ENCODE results near the gene MYO1F.
"Not testable (repeated sequence)": the region's sequence is repeated elsewhere in the genome, so short reads cannot be mapped to it uniquely, and the experiment has no call there.

The MYO1F gene

GRCh38 chr19:8577247-8577646 lies at the start of gene MYO1F:
MYO1F (minus strand) TSS chr19:8577442; CDS start chr19:8577309, 133 bp downstream.
- no peak for DNase-seq

DNA sequence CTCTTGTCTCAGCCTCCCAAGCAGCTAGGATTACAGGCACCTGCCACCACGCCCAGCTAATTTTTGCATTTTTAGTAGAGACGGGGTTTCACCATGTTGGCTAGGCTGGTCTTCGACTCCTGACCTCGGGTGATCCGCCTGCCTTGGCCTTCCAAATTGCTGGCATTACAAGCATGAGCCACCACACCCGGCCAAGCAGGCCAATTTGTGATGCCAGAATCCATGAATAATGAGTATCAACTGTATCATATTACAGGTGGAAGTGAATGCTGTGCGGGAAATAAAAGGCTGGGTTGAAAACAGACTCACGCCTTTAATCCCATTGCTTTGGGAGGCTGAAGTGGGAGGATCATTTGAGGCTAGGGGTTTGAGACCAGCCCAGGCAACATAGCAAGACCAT lies 49.6 kb upstream of the MYO1F start:
- DNase-seq: no peak

GRCh38 chr19:8622886-8623285 lies 45.6 kb upstream of the MYO1F start:
- not testable (repeated sequence) for DNase-seq

- DNase-seq: no peak
Measured at GRCh38 chr19:8618751-8619150, 41.5 kb upstream of the MYO1F start.

- DNase-seq: no peak
Measured at GRCh38 chr19:8617984-8618383, 40.7 kb upstream of the MYO1F start.

GRCh38 chr19:8617325-8617724 lies 40.1 kb upstream of the MYO1F start:
- DNase-seq: not testable (repeated sequence)

- no peak for DNase-seq
Measured at GRCh38 chr19:8616861-8617260, 39.6 kb upstream of the MYO1F start.

- DNase-seq: peak; percentile 25 to 67 (median 50)
Measured at GRCh38 chr19:8615813-8616596, 38.8 kb upstream of the MYO1F start.

DNA sequence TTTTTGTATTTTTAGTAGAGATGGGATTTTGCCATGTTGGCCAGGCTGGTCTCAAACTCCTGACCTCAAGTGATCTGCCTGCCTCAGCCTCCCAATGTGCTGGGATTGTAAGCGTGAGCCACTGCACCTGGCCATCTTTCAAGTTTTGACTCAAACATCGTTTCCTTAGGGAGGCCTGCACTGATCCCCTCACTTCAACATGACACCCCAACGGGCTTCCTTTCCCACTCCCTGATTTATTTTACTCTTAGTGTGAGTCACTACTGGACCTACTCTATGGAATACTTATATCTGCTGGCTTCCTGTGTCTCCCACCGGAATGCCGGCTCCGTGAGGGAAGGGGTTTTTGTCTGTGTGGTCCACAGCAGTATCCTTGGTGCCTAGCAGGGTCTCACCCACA lies 37.8 kb upstream of the MYO1F start:
- DNase-seq: no peak

DNA sequence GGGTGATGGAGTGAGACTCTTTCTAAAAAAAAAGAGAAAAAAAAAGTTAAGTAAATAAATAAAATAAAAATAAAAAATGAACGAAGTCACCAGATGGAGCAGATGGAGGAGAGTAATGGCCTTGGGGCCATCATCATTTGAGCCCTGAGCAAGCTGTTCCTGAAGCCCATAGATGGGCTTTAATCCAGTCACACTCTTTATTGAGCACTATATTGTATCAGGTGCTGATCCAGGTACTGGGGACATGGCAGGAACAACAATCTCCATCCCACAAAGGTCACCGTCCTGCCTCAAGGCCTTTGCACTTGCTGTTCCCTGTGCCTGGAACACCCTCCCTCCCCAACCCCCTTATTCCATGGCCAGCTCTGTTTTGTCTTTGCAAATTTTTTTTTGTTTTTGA lies 37.2 kb upstream of the MYO1F start:
- no peak for DNase-seq

DNA sequence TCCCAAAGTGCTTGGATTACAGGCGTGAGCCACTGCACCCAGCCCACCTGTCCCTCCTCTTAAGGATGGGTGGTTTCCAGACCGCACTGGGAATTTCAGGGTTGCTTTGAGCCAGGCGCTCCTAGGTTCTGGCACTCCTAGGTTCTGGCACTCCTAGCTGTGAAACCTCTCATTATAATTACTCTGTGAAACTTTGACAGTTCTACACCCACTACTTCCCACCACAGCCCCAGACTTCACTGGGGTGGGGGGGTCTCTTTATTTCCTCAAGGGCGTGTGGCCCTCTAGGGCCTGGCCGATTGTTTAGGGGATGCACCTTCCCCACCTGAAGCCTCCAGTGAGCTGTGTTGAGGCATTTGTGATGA lies 35.5 kb upstream of the MYO1F start:
- no peak for DNase-seq

- DNase-seq: no peak
Measured at GRCh38 chr19:8611877-8612806, 34.9 kb upstream of the MYO1F start.

DNA sequence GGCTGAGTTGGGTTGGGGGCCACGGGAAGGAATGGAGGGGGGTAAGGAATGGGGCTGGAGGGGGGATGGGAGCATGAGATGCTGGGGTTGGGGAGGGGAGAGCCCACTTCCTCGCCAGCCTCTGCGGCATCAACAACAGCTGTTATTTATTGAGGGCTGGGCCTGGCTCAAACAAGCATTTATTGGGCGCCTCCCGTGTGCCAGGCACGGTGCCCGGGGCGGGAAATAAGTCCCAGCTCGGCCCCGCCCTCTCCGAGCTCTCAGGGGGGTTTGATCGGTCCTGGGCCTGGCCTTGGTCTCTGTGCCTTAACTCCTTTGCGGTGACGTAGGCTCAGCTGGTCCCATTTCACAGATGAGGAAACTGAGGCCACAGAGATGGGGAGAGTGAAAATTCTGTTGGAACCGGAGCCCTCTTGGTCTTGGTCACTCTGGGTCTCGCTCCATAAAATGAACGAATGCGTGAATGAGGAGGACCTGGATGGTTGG lies 34.2 kb upstream of the MYO1F start:
- no peak for DNase-seq

- no peak for DNase-seq
Measured at GRCh38 chr19:8610936-8611300, 33.7 kb upstream of the MYO1F start.

DNA sequence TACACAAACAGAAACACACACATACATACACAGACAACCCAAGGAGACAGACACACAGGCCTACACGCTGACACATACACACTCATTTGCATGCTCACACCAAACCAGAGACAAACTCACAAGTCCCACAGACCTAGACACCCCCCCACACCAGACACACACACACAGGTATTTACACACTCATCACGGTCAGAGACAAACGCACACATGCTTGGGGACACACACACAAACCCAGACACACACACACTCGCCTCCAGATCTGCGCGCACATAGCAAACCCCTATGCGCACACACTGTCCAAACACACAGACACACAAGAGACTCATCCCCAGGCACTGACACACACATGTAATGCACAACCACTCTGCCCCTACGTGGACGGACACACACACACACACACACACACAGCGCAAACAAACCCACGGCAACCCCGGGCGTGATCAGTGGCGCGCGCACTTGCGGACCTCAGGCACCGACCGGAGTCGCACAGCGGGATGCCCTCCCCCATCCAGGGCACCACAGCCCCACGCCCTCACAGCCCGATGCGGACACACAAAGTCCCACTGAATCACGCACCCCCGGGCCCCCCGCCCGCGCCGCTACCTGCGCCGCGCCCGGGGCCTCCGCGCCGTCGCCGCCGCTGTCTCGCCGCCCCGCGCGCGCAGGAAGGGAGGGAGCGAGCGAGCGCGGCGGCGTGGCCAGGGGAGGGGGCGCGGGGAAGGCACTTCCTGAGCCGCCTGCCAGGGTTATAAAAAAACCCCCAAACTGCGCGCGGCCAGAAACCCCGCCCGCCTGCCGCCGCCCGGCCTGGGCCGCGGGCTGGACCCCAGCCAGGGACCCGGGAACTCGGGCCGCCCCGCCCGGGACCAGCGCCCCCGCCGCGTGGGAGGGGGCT lies 33.0 kb upstream of the MYO1F start, which contains the start of gene ADAMTS10:
TSS of gene ADAMTS10 (minus strand) at position 675 of the 895 bp plus-strand sequence. CDS start 5,005 bp downstream, outside the sequence.
- peak; percentile 18 to 65 (median 45) for DNase-seq

GRCh38 chr19:8609279-8610040 lies 32.2 kb upstream of the MYO1F start:
- peak in 1 of 6 experiments; percentile 32 for DNase-seq

- no peak for DNase-seq
Measured at GRCh38 chr19:8608941-8609278, 31.7 kb upstream of the MYO1F start.

DNA sequence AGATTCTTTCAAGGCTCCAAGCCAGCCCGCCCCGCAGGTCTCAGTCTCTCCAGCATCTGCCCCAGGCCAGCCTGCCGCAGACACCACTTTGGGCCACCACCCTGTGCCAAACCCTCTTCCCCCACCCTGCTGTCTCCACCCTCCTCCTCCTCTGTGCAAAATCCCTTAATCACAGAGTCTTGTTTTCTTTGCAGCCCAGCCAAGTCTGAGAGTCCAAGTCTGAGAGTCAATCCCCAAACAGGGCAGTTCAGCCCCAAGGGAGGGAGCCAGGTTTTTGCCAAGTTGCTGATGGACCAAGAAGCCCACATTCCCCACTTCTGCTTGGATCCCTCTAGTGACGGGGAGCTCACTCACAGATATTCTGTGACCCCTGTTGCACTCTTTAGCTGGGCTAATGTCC lies 30.1 kb upstream of the MYO1F start:
- no peak for DNase-seq

- no peak for DNase-seq
Measured at GRCh38 chr19:8605514-8605913, 28.3 kb upstream of the MYO1F start.

- DNase-seq: no peak
Measured at GRCh38 chr19:8601796-8602195, 24.6 kb upstream of the MYO1F start.

DNA sequence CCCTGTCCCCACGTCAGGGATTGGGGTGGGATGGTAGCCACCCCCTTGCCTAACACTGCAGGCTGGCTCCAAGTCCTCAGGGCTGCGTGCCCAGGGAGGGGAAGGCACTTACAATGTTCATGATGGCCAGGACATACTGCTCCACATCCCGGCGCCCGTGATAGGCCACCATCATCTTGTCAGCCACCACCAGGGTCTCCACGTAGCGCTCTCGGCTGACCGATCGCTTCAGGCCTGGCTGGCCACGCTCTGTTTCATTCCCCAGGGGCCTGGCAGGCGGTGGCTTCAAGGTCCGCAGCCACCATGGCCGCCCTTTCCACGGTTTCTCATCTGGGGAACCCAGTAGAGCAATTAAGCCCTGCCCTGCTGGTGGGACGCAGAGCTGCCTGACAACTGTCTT lies 23.6 kb upstream of the MYO1F start:
- DNase-seq: no peak

GRCh38 chr19:8600064-8600463 lies 22.8 kb upstream of the MYO1F start:
- DNase-seq: no peak

Measured in stimulated activated naive CD4-positive, alpha-beta T cell (primary cell).